Measurements from ENCODE around the gene PPP4R3C. TPM values are rescaled to one million over a fixed set of nuclear protein-coding genes. Genes with fewer than 3 reads are reported as not detected.
"Not testable (repeated sequence)": the region's sequence is repeated elsewhere in the genome, so short reads cannot be mapped to it uniquely, and the experiment has no call there.

Gene PPP4R3C
- polyA plus RNA-seq (ENCODE audit: insufficient read length), result not detected

DNA sequence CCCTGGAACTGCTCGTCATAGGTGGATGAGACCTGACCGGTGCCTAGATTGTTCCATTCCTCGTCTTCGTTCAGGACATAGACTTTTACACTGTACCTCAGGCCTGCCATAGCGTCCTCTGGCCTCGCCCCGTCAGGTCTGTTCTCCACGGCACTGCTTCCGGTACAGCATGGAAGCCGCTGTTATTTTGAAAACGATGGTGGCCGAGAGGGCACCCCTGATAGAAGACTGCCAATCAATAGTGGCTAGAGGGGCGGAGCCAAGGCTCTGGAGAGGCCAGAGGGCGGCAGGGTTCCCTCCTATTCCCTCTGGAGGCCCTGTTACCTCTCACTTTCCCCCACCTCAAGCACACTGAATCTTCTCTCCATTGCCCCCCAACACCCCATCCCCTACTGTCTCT lies at the start of gene PPP4R3C:
PPP4R3C (minus strand) TSS at position 155 of the 400 bp plus-strand sequence; CDS start at position 110, 45 bp downstream.
- DNase-seq, result no peak

DNA sequence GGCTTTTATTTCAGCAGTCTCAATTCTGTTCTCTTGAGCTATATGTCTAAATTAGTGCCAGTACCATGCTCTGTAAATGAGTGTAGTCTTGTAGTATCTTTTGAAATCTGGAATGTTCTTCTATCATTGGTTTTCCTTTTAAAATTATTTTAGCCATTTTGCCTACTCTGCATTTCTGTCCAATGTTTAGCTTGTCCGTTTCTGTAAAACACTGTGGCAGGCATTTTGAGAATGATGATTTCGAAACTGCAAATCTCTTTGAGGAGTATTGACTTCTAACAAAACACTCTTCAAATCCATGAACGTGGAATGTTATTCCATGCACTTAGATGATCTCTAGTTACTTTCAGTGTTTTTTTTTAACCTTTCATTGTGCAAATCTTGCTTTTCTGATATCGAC lies 28.3 kb upstream of the PPP4R3C start:
- DNase-seq, result no peak

DNA sequence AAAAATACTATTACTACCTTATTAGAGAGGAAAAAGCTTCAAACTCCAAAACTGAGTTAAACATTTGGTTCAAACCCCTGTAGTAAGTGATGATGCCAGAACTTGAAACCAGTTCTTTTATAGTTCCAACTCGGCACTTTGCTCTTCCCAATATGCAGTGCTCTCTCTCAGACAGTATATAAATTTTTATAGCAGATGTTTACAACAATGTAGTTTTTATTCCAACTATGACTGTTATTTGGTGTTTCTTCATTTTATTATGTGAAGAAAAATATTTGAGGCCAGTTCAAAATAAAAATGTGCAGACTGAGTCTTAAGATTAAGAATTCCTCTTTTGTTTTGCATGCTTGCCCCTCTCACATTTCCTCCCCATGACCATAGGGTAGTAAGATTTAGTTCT lies 2.9 kb upstream of the PPP4R3C start:
- peak; percentile 15 for DNase-seq

DNA sequence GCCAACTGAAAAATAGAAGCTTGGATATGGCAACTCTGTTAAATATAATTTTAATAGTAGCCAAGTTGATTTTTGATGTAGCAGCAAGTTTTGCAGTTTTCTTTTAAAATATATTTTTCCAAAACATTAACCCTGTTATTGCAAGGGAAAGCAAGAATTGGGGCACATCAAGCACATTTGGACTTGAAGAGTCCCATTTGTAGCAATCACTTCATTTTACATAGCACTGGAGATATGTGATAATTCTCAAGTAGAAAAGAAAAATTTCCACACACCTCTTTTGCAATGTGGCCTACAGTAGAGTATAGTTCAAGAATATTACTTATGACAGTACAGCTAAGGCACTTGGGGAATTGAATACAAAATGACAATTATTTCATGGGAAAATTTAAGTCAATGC lies 1.9 kb upstream of the PPP4R3C start:
- no peak for DNase-seq

DNA sequence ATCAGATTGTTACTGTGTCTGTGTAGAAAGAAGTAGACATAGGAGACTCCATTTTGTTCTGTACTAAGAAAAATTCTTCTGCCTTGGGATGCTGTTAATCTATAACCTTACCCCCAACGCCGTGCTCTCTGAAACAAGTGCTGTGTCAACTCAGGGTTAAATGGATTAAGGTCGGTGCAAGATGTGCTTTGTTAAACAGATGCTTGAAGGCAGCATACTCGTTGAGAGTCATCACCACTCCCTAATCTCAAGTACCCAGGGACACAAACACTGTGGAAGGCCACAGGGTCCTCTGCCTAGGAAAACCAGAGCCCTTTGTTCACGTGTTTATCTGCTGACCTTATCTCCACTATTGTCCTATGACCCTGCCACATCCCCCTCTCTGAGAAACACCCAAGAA lies 4.0 kb downstream of the PPP4R3C start:
- DNase-seq, result not testable (repeated sequence)

DNA sequence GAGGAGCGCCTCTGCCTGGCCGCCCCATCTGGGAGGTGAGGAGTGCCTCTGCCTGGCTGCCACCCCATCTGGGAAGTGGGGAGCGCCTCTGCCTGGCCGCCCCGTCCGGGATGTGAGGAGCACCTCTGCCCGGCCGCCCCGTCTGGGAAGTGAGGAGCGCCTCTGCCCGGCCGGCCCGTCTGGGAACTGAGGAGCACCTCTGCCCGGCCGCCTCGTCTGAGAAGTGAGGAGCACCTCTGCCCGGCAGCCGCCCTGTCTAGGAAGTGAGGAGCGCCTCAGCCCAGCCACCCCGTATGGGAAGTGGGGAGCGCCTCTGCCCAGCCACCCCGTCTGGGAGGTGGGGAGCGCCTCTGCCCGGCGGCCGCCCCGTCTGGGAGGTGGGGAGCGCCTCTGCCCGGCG lies 4.6 kb downstream of the PPP4R3C start:
- not testable (repeated sequence) for DNase-seq

DNA sequence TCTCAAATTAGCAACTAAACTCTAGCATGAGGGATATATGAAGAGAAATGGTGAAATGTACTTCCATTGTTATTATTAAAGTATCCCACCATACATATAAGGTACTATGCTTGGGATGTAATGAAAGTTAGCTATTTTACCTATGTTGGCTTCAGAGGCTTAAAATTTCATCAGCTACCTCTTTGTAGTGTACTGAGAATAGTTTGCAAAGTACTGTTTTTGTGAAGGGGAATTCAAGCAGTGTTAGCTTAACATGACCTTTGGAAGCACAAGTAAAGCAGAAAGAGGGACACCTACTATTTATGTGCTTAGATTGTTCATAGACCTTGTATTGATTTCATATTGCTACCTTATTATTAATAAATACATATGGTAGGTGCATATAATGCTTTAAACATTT lies 11.8 kb downstream of the PPP4R3C start:
- no peak for DNase-seq

DNA sequence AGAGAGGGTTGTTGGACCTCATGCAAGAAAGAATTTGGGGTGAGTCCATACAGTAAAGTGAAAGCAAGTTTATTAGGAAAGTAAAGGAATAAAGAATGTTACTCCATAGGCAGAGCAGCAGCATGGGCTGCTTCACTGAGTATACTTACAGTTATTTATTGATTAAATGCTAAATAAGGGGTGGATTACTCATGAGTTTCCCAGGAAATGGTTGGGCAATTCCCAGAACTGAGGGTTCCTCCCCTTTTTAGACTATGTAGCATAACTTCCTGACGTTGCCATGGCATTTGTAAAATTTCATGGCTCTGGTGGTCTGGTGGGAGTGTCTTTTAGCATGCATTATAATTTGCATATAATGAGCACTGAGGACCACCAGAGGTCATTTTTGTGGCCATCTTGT lies 16.7 kb downstream of the PPP4R3C start:
- no peak for DNase-seq

DNA sequence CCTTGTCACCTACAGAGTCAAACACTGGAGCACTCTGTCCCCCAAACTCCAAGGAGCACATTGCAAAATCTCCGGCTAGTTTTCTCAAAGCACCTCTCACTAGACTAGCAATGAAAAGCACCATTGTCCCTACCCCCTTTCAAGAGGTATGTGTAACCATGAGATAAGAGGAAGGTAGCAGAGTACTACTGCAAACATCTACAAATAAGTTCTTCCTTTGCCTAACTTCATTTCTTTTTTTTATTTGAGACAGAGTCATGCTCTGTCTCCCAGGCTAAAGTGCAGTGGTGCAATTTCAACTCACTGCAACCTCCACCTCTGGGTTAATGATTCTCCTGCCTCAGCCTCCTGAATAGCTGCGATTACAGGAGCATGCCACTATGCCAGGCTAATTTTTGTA lies 17.7 kb downstream of the PPP4R3C start:
- DNase-seq, result no peak

DNA sequence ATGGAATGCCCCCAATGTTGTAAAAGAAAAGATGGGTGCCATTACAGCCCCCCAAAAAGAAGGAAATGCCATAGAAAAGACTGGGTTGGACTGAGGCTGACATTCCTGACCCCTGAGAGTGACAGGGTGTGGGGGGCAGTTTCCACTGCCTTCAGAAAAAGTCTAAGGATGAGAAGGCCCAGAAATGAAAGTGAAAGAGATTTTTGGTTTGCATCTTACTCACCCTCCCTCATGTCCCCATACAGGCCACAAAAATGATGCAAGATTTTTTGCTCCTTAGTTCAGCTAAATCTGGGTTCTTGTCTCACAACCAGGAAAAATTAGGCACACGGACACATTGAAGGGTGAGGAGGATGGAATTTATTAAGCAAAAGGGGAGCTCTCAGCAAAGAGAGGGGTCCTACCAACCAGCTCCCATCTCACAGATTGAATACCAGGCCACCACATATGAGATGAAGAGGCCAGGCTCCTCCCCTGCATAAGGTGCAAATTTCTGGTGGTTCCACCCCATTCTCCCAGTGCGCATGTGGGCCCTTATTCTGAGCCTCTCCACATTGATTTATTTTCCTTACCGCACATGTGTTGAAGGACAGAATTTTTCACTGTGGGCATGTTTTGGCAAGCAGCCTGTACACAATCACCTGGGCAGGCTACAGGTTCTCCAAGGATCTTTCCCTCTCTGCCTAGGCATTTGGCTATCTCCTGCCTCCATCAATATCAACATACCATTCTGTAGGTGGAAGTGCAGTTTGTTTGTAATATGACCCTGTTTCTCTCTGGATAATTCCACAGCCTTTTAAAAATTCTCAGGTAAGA lies 18.8 kb downstream of the PPP4R3C start:
- DNase-seq, result no peak

DNA sequence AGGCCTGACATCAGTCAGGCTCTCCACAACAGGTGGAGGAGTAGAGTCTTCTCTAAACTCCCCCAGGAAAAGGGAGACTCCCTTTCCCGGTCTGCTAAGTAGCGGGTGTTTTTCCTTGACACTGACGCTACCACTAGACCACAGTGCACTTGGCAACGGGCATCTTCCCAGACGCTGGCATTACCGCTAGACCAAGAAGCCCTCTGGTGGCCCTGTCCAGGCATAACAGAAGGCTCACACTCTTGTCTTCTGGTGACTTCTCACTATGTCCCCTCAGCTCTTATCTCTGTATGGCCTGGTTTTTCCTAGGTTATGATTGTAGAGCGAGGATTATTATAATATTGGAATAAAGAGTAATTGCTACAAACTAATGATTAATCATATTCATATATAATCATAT lies 20.7 kb downstream of the PPP4R3C start:
- not testable (repeated sequence) for DNase-seq

DNA sequence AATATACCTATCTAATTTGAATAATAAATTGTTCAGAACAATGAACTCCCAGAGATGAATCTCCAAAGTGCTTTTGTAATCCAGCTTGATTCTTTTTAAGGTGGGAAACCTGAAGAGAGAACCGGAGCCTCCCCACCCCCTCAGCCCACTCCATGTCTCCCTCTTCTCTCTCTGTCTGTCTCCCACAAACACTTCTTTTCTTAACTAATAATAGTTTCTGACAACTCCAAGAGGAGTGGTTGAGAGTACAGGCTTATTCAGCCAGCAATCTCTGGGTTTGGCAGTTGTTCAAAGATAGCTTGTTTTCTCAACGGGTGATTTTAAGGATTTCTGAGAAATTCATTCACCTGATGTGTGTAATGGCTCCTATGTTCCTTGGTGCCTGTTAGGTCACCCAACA lies 23.4 kb downstream of the PPP4R3C start:
- no peak for DNase-seq

DNA sequence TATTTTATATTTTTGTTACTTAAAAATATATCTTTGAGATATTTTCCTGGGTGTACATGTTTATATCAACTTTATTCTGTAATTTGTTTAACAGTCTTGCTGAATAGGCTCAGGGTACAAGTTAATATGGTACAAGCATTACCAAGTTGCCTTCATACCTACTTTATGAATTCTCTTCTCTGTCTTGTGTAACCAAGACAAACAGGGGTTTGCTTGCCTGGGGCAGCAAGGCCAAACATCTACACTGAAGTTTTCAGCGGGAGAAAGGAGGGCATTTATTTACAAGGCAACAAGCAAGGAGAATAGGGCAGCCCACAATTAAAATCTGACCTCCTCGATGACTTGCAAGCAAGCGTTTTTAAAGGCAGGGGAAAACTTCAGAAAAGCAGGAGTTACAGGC lies 24.2 kb downstream of the PPP4R3C start:
- DNase-seq, result no peak

DNA sequence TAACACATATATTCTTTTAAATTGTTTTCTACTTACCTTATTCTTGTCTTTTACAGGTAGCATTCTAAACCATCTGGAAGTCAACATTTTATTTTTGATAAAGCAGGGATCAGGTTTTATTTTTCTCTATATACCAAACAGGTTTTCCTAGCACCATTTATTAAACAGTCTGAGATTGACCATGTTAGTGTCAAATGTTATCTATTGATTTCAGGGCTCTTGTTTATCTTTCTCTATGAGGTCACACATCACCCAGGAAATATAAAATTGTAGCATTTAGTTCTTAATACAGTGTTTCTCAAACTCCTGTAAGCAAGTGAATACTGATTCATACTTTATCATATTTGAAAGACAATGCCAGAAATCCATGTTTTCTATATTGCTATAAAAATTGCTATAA lies 28.1 kb downstream of the PPP4R3C start:
- no peak for DNase-seq

Other genes with a start within 250 kb of the PPP4R3C start
- gene DCAF8L2, start 127.0 kb upstream of the PPP4R3C start, polyA plus RNA-seq (ENCODE audit: insufficient read length), result not detected